Caco-2 (cell line): ENCODE measurements around the gene TRAPPC11. TPM values are rescaled to one million over a fixed set of nuclear protein-coding genes. Genes with fewer than 3 reads are reported as not detected.
"Not testable (repeated sequence)": the region's sequence is repeated elsewhere in the genome, so short reads cannot be mapped to it uniquely, and the experiment has no call there.

Experiments
- BruUV-seq: library from RNA; stranded (reverse); fragments of 400-500 nt; replicated peaks from 2 replicates; lab custom pipeline; 2021; lab: Mats Ljungman, UMichigan
- CTCF ChIA-PET: fragments of 300-600 bp; sonication (Branson Sonifier 250); formaldehyde crosslinking; loops from one replicate; lab custom pipeline; 2022; ENCODE audit warnings: antibody characterized with exemption; lab: Charles Lee
- POLR2A ChIA-PET: fragments of 300-600 bp; sonication (Branson Sonifier 250); formaldehyde crosslinking; loops from one replicate; lab custom pipeline; 2022; ENCODE audit warnings: antibody characterized with exemption; lab: Charles Lee
- DNase-seq, 2 experiments: peaks; one replicate each; pipeline versions ENCODE4 v3.0.0 to v3.0.0-alpha.2; 2020 to 2022
- H3K27me3 ChIP-seq: replicated peaks from 2 replicates; pipeline ENCODE4 v1.6.0; 2011; ENCODE audit warnings: low read length; ENCODE audit not compliant: control insufficient read depth, insufficient read depth
- H3K36me3 ChIP-seq: 2 replicates; pipeline ENCODE4 v1.5.1; 2011; ENCODE audit warnings: low read length; ENCODE audit not compliant: control insufficient read depth, insufficient read depth
- H3K4me1 ChIP-seq: fragments of 250-450 bp; sonication (Bioruptor Pico); 2 replicates; pipeline ENCODE4 v1.5.1; 2020; ENCODE audit warnings: mild to moderate bottlenecking
- H3K4me3 ChIP-seq: 2 replicates; pipeline ENCODE4 v1.5.1; 2011; ENCODE audit warnings: low read depth, mild to moderate bottlenecking, control low read depth, low read length
- H3K9me3 ChIP-seq: fragments of 250-450 bp; sonication (Bioruptor Pico); 2 replicates; pipeline ENCODE4 v1.5.1; 2020; ENCODE audit warnings: mild to moderate bottlenecking, moderate library complexity
- H3K27ac Mint-ChIP-seq: one replicate; pipeline ENCODE4 v1.8.0; 2022; ENCODE audit warnings: mixed read lengths; ENCODE audit not compliant: unreplicated experiment
- H3K27me3 Mint-ChIP-seq: one replicate; pipeline ENCODE4 v1.8.0; 2022; ENCODE audit warnings: mixed read lengths; ENCODE audit not compliant: insufficient read depth, unreplicated experiment
- H3K36me3 Mint-ChIP-seq: one replicate; pipeline ENCODE4 v1.8.0; 2022; ENCODE audit warnings: mild to moderate bottlenecking, mixed read lengths; ENCODE audit not compliant: insufficient read depth, unreplicated experiment
- H3K4me1 Mint-ChIP-seq: one replicate; pipeline ENCODE4 v1.8.0; 2022; ENCODE audit warnings: low read depth, mixed read lengths; ENCODE audit not compliant: unreplicated experiment
- H3K4me3 Mint-ChIP-seq: one replicate; pipeline ENCODE4 v1.8.0; 2022; ENCODE audit warnings: mild to moderate bottlenecking, moderate library complexity, mixed read lengths; ENCODE audit not compliant: unreplicated experiment
- H3K9me3 Mint-ChIP-seq: one replicate; pipeline ENCODE4 v1.8.0; 2022; ENCODE audit warnings: mixed read lengths; ENCODE audit not compliant: unreplicated experiment
- intact Hi-C: fragments of 100-400 bp; cut with micrococcal nuclease; formaldehyde crosslinking; loops from one replicate; pipeline ENCODE4 v1.10.0; 2022; ENCODE audit not compliant: unreplicated experiment
- total RNA-seq: library from RNA; stranded (reverse); gene quantifications from 2 replicates; pipeline ENCODE4 v1.2.3, GENCODE V29; 2022
- TF ChIP-seq, protein P1 (sequence below), 2 experiments: fragments of 200-600 bp in 1 of 2; IDR thresholded peaks; 1 replicate in 1 of 2; 2 replicates in 1 of 2; pipeline versions ENCODE4 v1.5.1 to v1.8.0; 2011 to 2022; ENCODE audit warnings: antibody characterized with exemption in 1 of 2, control low read depth in 1 of 2, inconsistent platforms in 1 of 2, low read depth in 1 of 2, low read length in 1 of 2, mild to moderate bottlenecking in 1 of 2, moderate library complexity in 1 of 2; ENCODE audit not compliant: insufficient read depth in 1 of 2, severe bottlenecking in 1 of 2, unreplicated experiment in 1 of 2

TRAPPC11 gene
- total RNA-seq, 1 experiment from 2014 or later, result 25.7 TPM

DNA sequence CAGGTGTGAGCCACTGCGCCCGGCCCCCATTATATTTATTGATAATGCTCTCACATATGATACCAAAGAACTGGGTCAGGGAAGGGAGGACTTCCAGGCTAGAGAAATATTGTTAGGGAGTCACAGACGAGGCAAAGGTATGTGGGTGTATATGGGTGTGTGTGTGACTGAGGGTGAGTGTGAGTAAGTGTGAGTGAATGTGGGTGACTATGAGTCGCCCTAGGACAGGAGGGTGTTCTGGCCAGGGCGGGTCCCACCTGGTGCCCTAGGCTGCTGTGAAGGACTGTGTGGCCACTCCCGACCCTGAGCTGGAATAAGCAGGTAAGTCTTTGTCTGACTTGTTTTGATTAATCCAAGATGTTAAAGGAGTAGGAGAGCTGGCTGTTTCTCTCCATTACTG, 34.5 kb upstream of the TRAPPC11 start:
- Mint-ChIP-seq H3K36me3 (no peaks in the 10 kb centered on the region), H3K27ac (no peak overlapping the region), H3K9me3 (no peaks in the 10 kb centered on the region), H3K4me1 (no peaks in the 10 kb centered on the region), H3K4me3 (no peak overlapping the region), H3K27me3 (no peaks in the 10 kb centered on the region)
- Histone ChIP-seq H3K4me3 (no peak overlapping the region), H3K9me3 (no peaks in the 10 kb centered on the region), H3K36me3 (no peaks in the 10 kb centered on the region), H3K27me3 (no peaks in the 10 kb centered on the region), H3K4me1 (peaks cover 2% of the 10 kb centered on the region; the same call in 1 of the 2 replicates)
- no peak for DNase-seq
- ChIA-PET CTCF (no interaction called here), POLR2A (no interaction called here)
- BruUV-seq, result no TSS peak
- intact Hi-C loops, result loop anchor here (5.0 kb wide), 1 partner anchor 152 kb away; no protein-coding TSS in a partner anchor
- TF ChIP-seq, protein P1, sequence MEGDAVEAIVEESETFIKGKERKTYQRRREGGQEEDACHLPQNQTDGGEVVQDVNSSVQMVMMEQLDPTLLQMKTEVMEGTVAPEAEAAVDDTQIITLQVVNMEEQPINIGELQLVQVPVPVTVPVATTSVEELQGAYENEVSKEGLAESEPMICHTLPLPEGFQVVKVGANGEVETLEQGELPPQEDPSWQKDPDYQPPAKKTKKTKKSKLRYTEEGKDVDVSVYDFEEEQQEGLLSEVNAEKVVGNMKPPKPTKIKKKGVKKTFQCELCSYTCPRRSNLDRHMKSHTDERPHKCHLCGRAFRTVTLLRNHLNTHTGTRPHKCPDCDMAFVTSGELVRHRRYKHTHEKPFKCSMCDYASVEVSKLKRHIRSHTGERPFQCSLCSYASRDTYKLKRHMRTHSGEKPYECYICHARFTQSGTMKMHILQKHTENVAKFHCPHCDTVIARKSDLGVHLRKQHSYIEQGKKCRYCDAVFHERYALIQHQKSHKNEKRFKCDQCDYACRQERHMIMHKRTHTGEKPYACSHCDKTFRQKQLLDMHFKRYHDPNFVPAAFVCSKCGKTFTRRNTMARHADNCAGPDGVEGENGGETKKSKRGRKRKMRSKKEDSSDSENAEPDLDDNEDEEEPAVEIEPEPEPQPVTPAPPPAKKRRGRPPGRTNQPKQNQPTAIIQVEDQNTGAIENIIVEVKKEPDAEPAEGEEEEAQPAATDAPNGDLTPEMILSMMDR (IDR thresholded peaks at IDR 0.05; ENCODE audit: insufficient read depth in 1 of 2, low read depth in 1 of 2, low read length in 1 of 2, severe bottlenecking in 1 of 2, unreplicated experiment in 1 of 2), result no peak

DNA sequence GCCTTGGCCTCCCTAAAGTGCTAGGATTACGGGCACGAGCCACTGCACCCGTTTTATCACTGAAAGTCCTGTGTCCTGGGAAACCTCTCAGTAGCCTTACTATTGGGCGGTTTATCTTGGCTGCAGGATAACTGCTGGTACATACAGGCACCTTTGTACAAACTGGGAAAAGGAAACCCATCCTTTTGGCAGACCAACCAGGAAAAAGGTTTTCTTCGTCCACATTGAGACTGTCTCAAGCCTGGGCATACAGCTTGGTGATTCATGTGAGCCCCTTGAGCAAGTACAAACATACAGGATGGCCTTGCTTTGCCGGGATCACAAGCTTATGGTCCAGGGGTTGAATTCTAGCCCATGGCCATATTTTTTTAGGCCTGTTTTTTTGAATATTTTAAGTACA, 32.9 kb upstream of the TRAPPC11 start:
- TF ChIP-seq, protein P1 (IDR thresholded peaks at IDR 0.05; ENCODE audit: insufficient read depth in 1 of 2, low read depth in 1 of 2, low read length in 1 of 2, severe bottlenecking in 1 of 2, unreplicated experiment in 1 of 2), result no peak
- H3K36me3 Mint-ChIP-seq, result no peaks in the 10 kb centered on the region
- H3K4me3 ChIP-seq, result no peak overlapping the region
- no peaks in the 10 kb centered on the region for H3K27me3 ChIP-seq
- no peaks in the 10 kb centered on the region for H3K9me3 Mint-ChIP-seq
- CTCF ChIA-PET, result no interaction called here
- H3K27me3 Mint-ChIP-seq, result no peaks in the 10 kb centered on the region
- POLR2A ChIA-PET, result no interaction called here
- no peaks in the 10 kb centered on the region for H3K36me3 ChIP-seq
- H3K9me3 ChIP-seq, result no peaks in the 10 kb centered on the region
- no peak overlapping the region for H3K4me3 Mint-ChIP-seq
- H3K4me1 Mint-ChIP-seq, result no peaks in the 10 kb centered on the region
- DNase-seq, result no peak
- no peak overlapping the region for H3K27ac Mint-ChIP-seq
- H3K4me1 ChIP-seq, result no peaks in the 10 kb centered on the region
- BruUV-seq, result no TSS peak
- intact Hi-C loops, result no loop called here

DNA sequence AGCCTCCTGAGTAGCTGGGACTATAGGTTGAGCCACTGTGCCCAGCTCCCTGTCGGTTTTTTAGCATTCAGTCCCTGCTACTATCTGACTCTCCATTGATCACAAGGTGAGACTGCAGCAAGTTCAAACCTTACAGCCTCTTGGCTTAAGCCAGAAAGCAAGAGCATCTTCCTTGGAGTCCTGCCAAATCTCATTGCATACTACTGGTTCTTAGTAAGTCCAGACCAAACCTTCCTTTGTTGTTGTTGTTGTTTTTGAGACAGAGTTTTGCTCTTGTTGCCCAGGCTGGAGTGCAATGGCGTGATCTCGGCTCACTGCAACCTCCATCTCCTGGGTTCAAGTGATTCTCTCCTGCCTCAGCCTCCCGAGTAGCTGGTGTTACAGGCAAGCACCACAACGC, 31.8 kb upstream of the TRAPPC11 start:
- DNase-seq, H3K27me3 Mint-ChIP-seq, H3K27ac Mint-ChIP-seq, H3K9me3 ChIP-seq, H3K4me1 ChIP-seq, H3K4me3 Mint-ChIP-seq, H3K27me3 ChIP-seq, BruUV-seq, CTCF ChIA-PET, H3K9me3 Mint-ChIP-seq, intact Hi-C loops, H3K36me3 ChIP-seq, H3K4me3 ChIP-seq, H3K4me1 Mint-ChIP-seq, POLR2A ChIA-PET, H3K36me3 Mint-ChIP-seq: not testable (repeated sequence)
